ENCODE measurements around the gene INTS11.
A peak's percentile ranks its signal among the peaks of the same experiment; 100 is the strongest.

INTS11 gene

GRCh38 chr1:1364266-1364665 lies 39.8 kb upstream of the INTS11 start:
- H3K9ac ChIP-seq (ENCODE audit: low read length) = no peak overlapping the region
- H3K4me1 ChIP-seq (ENCODE audit: control insufficient read depth, low read depth, low read length) = peaks cover 4% of the 10 kb centered on the region
- H3K27ac ChIP-seq (ENCODE audit: low read length) = no peak overlapping the region
- H3K9me3 ChIP-seq (ENCODE audit: control insufficient read depth, low read depth, low read length) = peaks cover 13% of the 10 kb centered on the region
- H3K4me3 ChIP-seq (ENCODE audit: low read length) = no peak overlapping the region
- H3K27me3 ChIP-seq (ENCODE audit: control insufficient read depth, insufficient read depth, low read length) = no peaks in the 10 kb centered on the region
- H3K36me3 ChIP-seq (ENCODE audit: control insufficient read depth, low read depth, low read length) = no peaks in the 10 kb centered on the region

- H3K9me3 ChIP-seq (ENCODE audit: control insufficient read depth, low read depth, low read length) = peaks cover 9% of the 10 kb centered on the region
- H3K27ac ChIP-seq (ENCODE audit: low read length) = no peak overlapping the region
- H3K9ac ChIP-seq (ENCODE audit: low read length) = no peak overlapping the region
- H3K27me3 ChIP-seq (ENCODE audit: control insufficient read depth, insufficient read depth, low read length) = no peaks in the 10 kb centered on the region
- no peak overlapping the region for H3K4me3 ChIP-seq (ENCODE audit: low read length)
- H3K36me3 ChIP-seq (ENCODE audit: control insufficient read depth, low read depth, low read length) = no peaks in the 10 kb centered on the region
- H3K4me1 ChIP-seq (ENCODE audit: control insufficient read depth, low read depth, low read length) = peaks cover 13% of the 10 kb centered on the region
Measured at GRCh38 chr1:1361982-1362423, 37.5 kb upstream of the INTS11 start.

GRCh38 chr1:1361233-1361981 lies 36.9 kb upstream of the INTS11 start:
- Histone ChIP-seq H3K27ac (ENCODE audit: low read length) (no peak overlapping the region), H3K27me3 (ENCODE audit: control insufficient read depth, insufficient read depth, low read length) (no peaks in the 10 kb centered on the region), H3K4me3 (ENCODE audit: low read length) (no peak overlapping the region), H3K36me3 (ENCODE audit: control insufficient read depth, low read depth, low read length) (no peaks in the 10 kb centered on the region), H3K9me3 (ENCODE audit: control insufficient read depth, low read depth, low read length) (peaks cover 4% of the 10 kb centered on the region), H3K4me1 (ENCODE audit: control insufficient read depth, low read depth, low read length) (peaks cover 13% of the 10 kb centered on the region), H3K9ac (ENCODE audit: low read length) (no peak overlapping the region)

GRCh38 chr1:1360506-1361169 lies 36.2 kb upstream of the INTS11 start:
- Histone ChIP-seq H3K9ac (ENCODE audit: low read length) (no peak overlapping the region), H3K4me1 (ENCODE audit: control insufficient read depth, low read depth, low read length) (peaks cover 13% of the 10 kb centered on the region), H3K27ac (ENCODE audit: low read length) (no peak overlapping the region), H3K4me3 (ENCODE audit: low read length) (no peak overlapping the region), H3K36me3 (ENCODE audit: control insufficient read depth, low read depth, low read length) (no peaks in the 10 kb centered on the region), H3K9me3 (ENCODE audit: control insufficient read depth, low read depth, low read length) (no peaks in the 10 kb centered on the region), H3K27me3 (ENCODE audit: control insufficient read depth, insufficient read depth, low read length) (peaks cover under 1% of the 10 kb centered on the region)

GRCh38 chr1:1359664-1360468 lies 35.4 kb upstream of the INTS11 start:
- peaks cover 13% of the 10 kb centered on the region for H3K4me1 ChIP-seq (ENCODE audit: control insufficient read depth, low read depth, low read length)
- no peak overlapping the region for H3K4me3 ChIP-seq (ENCODE audit: low read length)
- H3K36me3 ChIP-seq (ENCODE audit: control insufficient read depth, low read depth, low read length) = no peaks in the 10 kb centered on the region
- no peaks in the 10 kb centered on the region for H3K9me3 ChIP-seq (ENCODE audit: control insufficient read depth, low read depth, low read length)
- no peak overlapping the region for H3K27ac ChIP-seq (ENCODE audit: low read length)
- peaks cover 8% of the 10 kb centered on the region for H3K27me3 ChIP-seq (ENCODE audit: control insufficient read depth, insufficient read depth, low read length)
- H3K9ac ChIP-seq (ENCODE audit: low read length) = no peak overlapping the region

GRCh38 chr1:1359308-1359663 lies 34.8 kb upstream of the INTS11 start:
- H3K36me3 ChIP-seq (ENCODE audit: control insufficient read depth, low read depth, low read length) = no peaks in the 10 kb centered on the region
- no peak overlapping the region for H3K9ac ChIP-seq (ENCODE audit: low read length)
- no peak overlapping the region for H3K27ac ChIP-seq (ENCODE audit: low read length)
- H3K9me3 ChIP-seq (ENCODE audit: control insufficient read depth, low read depth, low read length) = no peaks in the 10 kb centered on the region
- H3K27me3 ChIP-seq (ENCODE audit: control insufficient read depth, insufficient read depth, low read length) = peaks cover 14% of the 10 kb centered on the region
- no peak overlapping the region for H3K4me3 ChIP-seq (ENCODE audit: low read length)
- peaks cover 13% of the 10 kb centered on the region for H3K4me1 ChIP-seq (ENCODE audit: control insufficient read depth, low read depth, low read length)

- peaks cover 20% of the 10 kb centered on the region for H3K27me3 ChIP-seq (ENCODE audit: control insufficient read depth, insufficient read depth, low read length)
Measured at GRCh38 chr1:1358433-1359271, 34.2 kb upstream of the INTS11 start, which contains the start of gene MXRA8. Gene MXRA8 (minus strand): TSS chr1:1358555. CDS start chr1:1358504, 51 bp downstream.

GRCh38 chr1:1357871-1358432 lies 33.5 kb upstream of the INTS11 start:
- Histone ChIP-seq H3K9me3 (ENCODE audit: control insufficient read depth, low read depth, low read length) (no peaks in the 10 kb centered on the region), H3K27ac (ENCODE audit: low read length) (no peak overlapping the region), H3K9ac (ENCODE audit: low read length) (peak overlapping the region; percentile 7), H3K4me1 (ENCODE audit: control insufficient read depth, low read depth, low read length) (peaks cover 22% of the 10 kb centered on the region), H3K4me3 (ENCODE audit: low read length) (peak overlapping the region; percentile 17), H3K27me3 (ENCODE audit: control insufficient read depth, insufficient read depth, low read length) (peaks cover 27% of the 10 kb centered on the region), H3K36me3 (ENCODE audit: control insufficient read depth, low read depth, low read length) (no peaks in the 10 kb centered on the region)

More at GRCh38 chr1:1358433-1359271, 34.2 kb upstream of the INTS11 start, which contains the start of gene MXRA8:
- Histone ChIP-seq H3K4me1 (ENCODE audit: control insufficient read depth, low read depth, low read length) (peaks cover 16% of the 10 kb centered on the region), H3K9me3 (ENCODE audit: control insufficient read depth, low read depth, low read length) (no peaks in the 10 kb centered on the region), H3K4me3 (ENCODE audit: low read length) (peak within 1 kb of the TSS; percentile 17), H3K9ac (ENCODE audit: low read length) (peak within 1 kb of the TSS; percentile 7), H3K27ac (ENCODE audit: low read length) (no peak within 1 kb of the TSS), H3K36me3 (ENCODE audit: control insufficient read depth, low read depth, low read length) (no peaks in the 10 kb centered on the region)

GRCh38 chr1:1356796-1357401 lies 32.4 kb upstream of the INTS11 start:
- Histone ChIP-seq H3K27me3 (ENCODE audit: control insufficient read depth, insufficient read depth, low read length) (peaks cover 35% of the 10 kb centered on the region), H3K9ac (ENCODE audit: low read length) (no peak overlapping the region), H3K36me3 (ENCODE audit: control insufficient read depth, low read depth, low read length) (no peaks in the 10 kb centered on the region), H3K27ac (ENCODE audit: low read length) (no peak overlapping the region), H3K4me3 (ENCODE audit: low read length) (no peak overlapping the region), H3K4me1 (ENCODE audit: control insufficient read depth, low read depth, low read length) (peaks cover 21% of the 10 kb centered on the region), H3K9me3 (ENCODE audit: control insufficient read depth, low read depth, low read length) (no peaks in the 10 kb centered on the region)

- Histone ChIP-seq H3K27me3 (ENCODE audit: control insufficient read depth, insufficient read depth, low read length) (peaks cover 35% of the 10 kb centered on the region), H3K4me3 (ENCODE audit: low read length) (no peak overlapping the region)
Measured at GRCh38 chr1:1356166-1356795, 31.8 kb upstream of the INTS11 start.

More at GRCh38 chr1:1356166-1356795, 31.8 kb upstream of the INTS11 start:
- Histone ChIP-seq H3K27ac (ENCODE audit: low read length) (no peak overlapping the region), H3K9me3 (ENCODE audit: control insufficient read depth, low read depth, low read length) (no peaks in the 10 kb centered on the region), H3K9ac (ENCODE audit: low read length) (no peak overlapping the region), H3K36me3 (ENCODE audit: control insufficient read depth, low read depth, low read length) (no peaks in the 10 kb centered on the region), H3K4me1 (ENCODE audit: control insufficient read depth, low read depth, low read length) (peaks cover 21% of the 10 kb centered on the region)

All from iPS-18a (cell line).